ENCODE measurements around the gene KCNN4.
"Not testable (repeated sequence)": the region's sequence is repeated elsewhere in the genome, so short reads cannot be mapped to it uniquely, and the experiment has no call there.

KCNN4 gene

GRCh38 chr19:43774103-43774939 is 6.5 kb downstream of the KCNN4 start:
- no peak for DNase-seq

- no peak for DNase-seq
Measured at GRCh38 chr19:43773725-43774102, 7.1 kb downstream of the KCNN4 start.

DNA sequence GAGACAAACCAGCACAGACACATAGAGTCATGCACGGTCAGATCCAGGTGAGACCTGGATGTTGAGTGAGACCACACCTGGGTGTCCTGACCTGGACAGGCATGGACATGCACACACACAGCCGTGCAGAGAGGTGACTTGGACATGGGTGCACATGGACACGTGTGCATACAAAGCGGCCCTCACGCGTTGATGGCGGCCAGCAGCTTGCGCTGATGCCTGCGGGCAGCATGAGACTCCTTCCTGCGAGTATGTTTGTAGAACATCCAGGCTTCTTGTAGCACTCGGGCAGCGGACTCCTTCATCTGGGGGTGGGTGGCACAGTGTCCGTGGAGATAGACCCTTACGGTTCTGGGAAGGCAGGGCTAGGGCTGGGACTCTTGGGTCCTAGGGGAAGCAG is 11.5 kb downstream of the KCNN4 start:
- no peak for DNase-seq

DNA sequence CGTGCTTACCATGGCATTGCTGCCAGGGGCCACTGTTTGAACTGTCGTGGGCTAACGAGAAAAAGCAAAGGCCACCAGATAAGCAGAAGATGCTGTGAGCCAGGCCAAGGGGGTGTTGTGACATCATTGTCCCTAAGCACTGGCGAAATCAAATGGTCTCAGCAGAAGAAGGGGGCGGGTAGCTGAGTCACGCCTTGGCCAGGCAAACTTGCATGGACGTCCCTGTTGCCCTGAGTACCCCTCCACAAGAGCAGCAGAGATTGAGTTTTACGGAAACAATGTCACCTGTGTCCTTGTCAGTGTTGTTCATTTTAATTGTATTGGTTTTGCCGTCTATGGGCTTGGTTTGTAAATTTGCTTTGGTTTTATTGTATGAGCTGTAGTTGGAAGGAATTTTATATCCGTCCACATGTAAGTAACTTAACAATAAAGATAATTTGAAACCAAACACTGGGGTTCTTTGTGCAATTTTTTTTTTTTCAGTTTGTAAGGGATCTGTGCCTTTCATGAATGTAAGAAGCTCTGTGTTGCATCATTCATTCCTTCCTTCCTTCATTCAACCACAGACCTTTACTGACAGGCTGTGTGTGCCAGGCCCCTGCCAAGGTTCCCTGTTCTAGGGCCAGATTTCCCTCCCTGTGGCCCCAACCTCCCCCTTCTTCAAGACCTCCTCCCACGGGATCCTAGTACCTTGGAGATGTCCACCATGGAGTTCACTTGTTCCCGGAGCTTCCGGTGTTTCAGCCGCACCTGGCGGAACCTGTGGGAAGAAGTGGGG is 12.3 kb downstream of the KCNN4 start:
- no peak for DNase-seq

- DNase-seq = no peak
Measured at GRCh38 chr19:43767818-43768217, 13.0 kb downstream of the KCNN4 start.

DNA sequence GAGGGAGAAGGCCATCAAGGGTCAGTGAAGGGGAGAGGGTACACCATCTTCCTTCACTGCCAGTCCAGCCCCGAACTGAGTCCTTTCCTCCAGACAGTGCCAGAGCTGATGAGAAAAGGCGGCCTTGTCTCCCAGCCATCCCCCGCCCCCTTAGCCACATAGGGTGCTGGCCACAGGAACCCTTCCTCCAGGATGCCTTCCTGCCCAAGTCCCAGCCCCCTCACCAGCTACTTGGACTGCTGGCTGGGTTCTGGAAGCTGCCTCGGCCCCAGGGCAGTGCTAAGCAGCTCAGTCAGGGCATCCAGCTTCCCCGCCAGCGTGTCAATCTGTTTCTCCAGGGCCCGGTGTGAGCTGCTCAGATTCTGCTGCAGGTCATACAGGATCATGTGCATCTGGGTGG is 13.5 kb downstream of the KCNN4 start:
- no peak for DNase-seq

DNA sequence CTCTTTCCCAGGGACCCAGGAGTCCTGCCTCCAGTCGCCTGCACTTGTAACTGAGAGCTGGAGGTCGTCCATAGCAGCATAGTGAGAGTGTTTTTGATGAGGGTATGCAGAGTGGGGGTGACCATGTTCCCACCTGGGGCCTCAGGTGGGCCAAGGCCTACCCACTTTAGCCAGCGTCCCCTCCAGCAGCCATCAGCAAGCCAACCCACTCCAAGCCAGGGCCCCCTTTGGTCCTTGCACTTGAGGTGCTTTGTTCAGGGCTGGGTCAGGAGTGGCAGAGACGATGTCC is 14.1 kb downstream of the KCNN4 start:
- no peak for DNase-seq

DNA sequence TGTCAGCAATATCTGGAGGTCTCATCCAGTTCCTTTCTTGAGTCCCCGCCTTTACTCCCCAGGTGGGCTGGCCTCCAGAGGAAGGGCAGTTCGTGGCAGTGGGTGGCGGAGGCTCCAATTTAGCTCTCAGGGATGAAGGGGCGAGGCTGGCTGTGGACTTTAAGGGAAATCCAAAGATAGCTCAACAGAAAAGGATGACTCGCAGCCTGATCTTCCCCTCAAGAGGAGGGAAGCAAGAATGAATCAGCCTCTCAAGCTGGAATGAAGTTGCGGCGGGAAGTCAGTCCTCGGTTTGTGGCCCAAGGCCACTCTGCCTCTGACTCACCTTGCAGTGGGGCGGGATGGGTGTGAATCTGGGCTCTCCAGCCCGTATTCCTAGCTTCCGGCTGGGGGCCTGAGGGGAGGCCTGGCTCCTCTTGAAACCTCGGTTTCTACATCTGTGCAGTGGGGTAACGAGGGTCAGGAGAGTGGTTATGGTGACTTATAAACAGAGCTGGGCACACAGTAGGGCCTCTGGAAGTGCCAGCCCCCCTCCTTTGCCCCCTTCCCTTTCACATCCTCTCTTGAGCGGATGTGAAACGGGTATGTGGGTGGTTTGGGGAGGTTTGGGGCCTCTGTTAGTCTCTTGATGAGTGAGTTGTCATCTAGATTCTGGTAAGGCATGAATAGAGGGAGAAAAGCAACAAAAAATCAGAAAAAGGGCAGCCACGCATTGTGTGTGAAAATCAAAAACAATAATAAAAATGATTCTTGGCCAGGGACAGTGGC is 15.5 kb downstream of the KCNN4 start:
- peak; percentile 83 for DNase-seq

DNA sequence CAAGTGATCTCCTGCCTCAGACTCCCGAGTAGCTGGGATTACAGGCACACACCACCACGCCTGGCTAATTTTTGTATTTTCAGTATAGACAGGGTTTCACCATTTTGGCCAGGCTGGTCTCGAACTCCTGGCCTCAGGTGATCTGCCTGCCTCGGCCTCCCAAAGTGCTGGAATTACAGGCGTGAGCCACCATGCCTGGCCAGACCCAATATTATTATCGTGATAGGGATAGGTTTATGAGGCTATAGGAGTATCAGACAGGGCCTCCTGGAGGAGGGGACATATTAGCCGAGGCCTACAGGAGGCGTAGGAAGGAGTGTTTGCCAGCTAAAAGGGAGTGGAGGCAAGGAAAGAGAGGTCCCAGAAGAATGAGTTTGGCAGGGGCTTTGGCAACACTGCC is 16.1 kb downstream of the KCNN4 start:
- not testable (repeated sequence) for DNase-seq

DNA sequence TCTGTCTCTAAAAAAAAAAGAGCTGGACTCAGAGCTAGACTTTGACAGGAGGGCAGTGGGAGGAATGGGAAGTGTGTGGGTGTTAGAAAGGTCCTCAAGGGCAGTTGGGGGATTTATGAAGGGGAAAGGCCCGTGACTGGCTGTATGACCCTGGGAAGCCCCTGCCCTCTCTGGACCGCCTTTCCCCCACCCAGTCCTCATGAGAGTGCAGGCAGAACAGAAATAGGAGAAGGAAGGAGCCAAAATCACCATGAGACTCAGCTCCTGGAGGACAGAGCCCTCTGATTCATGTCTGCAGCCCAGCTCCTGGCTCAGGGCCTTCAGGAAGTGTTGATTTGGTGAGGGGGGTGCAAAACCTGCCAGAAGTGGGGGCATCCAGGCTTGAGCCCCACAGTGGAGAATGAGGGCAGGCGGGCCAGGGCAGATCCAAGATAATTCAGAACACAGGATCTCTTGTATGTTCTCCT is 17.3 kb downstream of the KCNN4 start:
- DNase-seq = no peak

DNA sequence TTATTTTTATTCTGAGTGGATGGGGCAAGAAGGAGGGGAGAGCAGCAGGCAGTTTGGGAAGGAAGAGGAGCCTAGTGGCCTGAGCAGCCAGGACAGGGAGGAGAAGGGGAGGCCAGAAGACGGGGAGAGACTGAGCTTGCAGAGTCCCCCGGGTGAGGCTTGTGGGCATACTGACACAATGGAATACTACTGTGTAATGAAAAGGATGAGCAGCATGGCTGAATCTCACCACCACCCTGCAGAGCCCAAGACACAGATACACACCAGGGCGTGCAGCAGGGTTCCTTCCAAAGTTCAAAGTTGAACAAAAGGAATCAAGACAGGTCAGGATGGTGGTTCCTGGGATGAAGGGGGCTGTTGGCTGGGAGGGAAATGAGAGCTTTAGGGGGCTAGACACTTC is 18.0 kb downstream of the KCNN4 start:
- DNase-seq = no peak

DNA sequence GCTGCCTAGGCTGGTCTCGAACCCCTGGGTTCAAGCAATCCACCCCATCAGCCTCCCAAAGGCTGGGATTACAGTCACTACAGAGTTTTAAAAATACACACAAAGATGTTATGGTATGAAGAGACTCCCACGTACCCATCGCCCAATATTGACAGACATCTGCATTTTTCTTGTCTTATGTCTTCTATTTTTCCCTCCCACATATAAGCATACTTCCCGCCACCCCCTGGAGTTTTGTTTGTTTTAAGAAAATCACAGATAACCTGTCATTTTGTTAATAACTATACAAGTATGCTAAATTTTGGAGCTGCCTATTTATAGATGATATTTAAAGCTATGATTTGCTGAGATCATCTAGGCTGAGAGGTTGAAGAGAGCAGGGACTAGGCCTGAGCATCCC is 19.8 kb downstream of the KCNN4 start:
- DNase-seq = no peak

DNA sequence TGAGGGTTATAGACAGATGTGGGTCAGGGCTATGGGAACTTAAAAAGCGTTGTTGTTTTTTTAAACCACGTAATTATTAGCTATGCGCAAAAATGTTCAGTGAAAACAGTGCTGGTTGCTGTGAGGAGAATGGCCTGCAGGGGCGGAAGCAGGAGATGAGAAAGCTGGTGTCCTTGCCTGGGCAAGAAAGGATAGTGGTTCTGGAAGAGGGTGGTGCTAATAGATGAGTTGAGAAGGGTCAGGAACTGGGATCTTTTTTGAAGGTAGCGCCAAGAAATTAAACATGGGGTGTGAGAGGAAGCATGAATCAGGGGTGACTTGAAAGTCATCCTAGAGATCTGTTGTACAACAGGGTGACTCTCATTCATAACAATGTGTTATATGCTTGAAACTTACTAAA is 21.3 kb downstream of the KCNN4 start:
- DNase-seq = no peak

- DNase-seq = peak; percentile 83
Measured at GRCh38 chr19:43755256-43755801, 25.4 kb downstream of the KCNN4 start.

DNA sequence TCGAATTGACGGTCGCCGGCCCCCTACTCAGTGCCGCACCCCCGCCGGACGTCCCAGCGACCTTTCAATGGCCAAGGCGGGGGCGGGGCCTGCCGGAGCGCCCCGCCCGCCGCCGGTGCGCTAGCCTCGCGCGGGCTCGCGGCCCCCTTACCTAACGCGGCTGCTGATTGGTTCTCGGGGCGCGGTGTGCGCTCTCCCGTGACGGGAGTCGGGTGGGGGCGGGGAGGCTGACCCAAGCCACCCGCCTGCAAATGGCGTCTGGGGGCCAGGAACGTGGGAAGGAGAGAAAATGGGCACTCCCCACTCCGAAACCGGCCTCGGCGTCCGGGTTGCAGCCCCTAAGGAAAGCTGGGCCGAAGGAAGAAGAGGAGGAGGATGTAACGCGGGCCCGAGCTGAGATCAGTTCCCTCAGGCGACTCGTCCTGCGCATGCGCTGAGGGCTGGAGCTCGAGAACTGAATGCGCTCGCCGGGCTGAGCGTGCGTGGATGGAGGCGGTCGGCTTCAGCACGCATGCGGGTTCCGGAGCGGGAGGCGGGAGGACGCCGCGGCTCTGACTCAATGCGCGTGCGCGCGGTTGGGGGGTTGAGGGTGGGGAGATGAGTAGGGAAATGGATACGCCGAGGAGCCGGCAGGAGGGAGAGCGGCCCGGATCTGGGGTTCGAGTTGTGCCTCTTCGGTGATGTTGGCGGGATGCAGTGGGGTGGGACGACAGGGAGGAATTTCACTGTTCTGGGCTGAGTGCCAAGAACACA is 26.1 kb downstream of the KCNN4 start, which contains the start of gene SMG9:
Gene SMG9, minus strand, starts transcription at position 460 of the 753 bp plus-strand sequence. CDS start 4,221 bp downstream, outside the sequence.
- DNase-seq = peak; percentile 99

DNA sequence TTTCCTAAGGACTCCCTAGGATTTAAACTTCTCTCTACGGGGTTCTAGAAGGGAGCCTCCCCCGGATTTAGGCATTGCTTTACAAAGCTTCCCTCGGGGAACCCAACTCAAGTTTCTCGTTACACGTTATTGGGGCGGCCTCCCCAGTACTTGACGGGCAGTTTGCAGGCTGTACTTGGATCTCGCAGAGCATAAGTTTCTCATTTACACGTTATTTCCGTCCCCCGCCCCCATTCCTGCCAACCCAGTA is 26.6 kb downstream of the KCNN4 start:
- no peak for DNase-seq

- no peak for DNase-seq
Measured at GRCh38 chr19:43752287-43752875, 28.4 kb downstream of the KCNN4 start.

GRCh38 chr19:43751466-43752220 is 29.1 kb downstream of the KCNN4 start:
- no peak for DNase-seq

DNA sequence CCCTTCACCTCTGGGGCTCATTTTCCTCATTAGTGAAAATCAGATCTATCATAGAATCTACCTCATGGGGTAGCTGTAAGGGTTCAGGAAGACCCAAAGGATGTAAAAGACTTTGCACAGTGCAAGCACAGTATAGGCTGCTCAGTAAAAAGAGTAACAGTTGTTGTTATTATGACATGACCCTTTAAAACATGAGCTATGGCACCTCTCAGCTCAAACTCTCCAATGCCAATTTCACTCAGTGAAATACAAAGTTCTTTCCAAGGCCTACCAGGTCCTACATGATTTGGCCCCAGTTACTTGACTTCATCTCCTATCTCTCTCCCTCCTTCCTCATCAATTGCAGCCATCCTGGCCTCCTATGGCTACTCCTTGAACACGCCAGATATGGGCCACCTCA is 30.9 kb downstream of the KCNN4 start:
- DNase-seq = no peak

DNA sequence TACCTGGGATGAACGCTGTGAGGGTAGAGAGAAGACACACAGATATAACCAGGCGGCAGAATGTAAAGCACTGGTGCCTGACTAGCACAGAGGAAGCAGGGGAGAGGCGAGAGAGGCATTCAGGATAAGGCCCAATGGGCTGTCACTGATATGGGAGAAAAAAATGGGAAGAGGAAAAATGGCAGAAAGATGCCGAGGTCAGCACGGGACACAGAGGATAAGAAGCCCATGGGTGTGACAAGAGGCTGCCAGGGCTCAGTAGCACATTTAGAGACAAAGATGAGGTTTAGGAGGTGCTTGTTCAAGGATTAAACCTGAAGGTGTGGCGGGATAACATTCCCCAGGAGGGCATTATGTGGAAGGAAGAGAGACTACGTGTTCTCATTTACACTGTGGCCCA is 31.6 kb downstream of the KCNN4 start:
- DNase-seq = no peak

- no peak for DNase-seq
Measured at GRCh38 chr19:43748685-43749084, 32.1 kb downstream of the KCNN4 start.

- no peak for DNase-seq
Measured at GRCh38 chr19:43748205-43748594, 32.6 kb downstream of the KCNN4 start.

All from CD4-positive, alpha-beta T cell treated with Interleukin-6 for 4 hours (primary cell).